ENCODE results near the gene FOXA3. TPM values are rescaled to one million over a fixed set of nuclear protein-coding genes. Genes with fewer than 3 reads are reported as not detected.

The FOXA3 gene
- total and polyA plus RNA-seq, 2 of the 4 experiments (the other 2 are of a cell fraction): not detected

DNA sequence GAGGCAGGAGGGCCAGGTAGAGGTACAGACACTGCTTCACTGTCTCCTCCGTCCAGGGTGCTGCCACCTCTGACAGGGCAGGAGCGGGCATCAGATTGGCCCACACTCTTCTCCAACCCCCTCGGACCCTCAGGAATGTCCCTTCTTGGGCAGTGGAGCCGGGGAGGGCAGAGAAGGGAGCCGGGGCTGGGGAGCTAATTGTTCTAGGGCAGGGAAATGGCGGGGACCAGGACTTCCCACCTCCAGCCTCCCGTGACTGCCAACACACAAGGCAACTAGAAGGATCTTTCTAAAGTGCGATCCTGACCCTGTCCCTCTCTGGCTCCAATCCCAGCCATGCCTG is 38.9 kb upstream of the FOXA3 start:
- 71% methylated on average over 1 of the region's 8 CpGs; no CpG with 5 or more reads in 1 of the 2 experiments for WGBS, 2 experiments (ENCODE audit: extremely low coverage in 2 of 2, insufficient read length in 1 of 2)
- Histone ChIP-seq H3K18ac (ENCODE audit: low read depth, low read length) (no peak overlapping the region), H4K5ac (ENCODE audit: low read depth, low read length) (no peak overlapping the region), H4K91ac (ENCODE audit: insufficient read depth, low read depth, low read length) (no peak overlapping the region), H3K23ac (ENCODE audit: low read depth, low read length) (no peak overlapping the region), H3K56ac (ENCODE audit: extremely low read depth, insufficient read depth, low read length) (no peak overlapping the region), H2BK15ac (ENCODE audit: low read depth, low read length) (no peak overlapping the region), H3K9ac (ENCODE audit: low read depth, low read length) (no peak overlapping the region), H4K8ac (ENCODE audit: low read depth in 2 of 2, low read length in 2 of 2) (no peak overlapping the region), H3K79me1 (ENCODE audit: low read depth in 1 of 2, low read length in 2 of 2) (no peaks in the 10 kb centered on the region; a peak in 1 of 4 replicates), H3K4me1 (ENCODE audit: control insufficient read depth, insufficient read depth, low read length) (no peaks in the 10 kb centered on the region), H2AK9ac (replicated peaks; ENCODE audit: low read depth, low read length, poor library complexity) (no peak overlapping the region), H3K4ac (ENCODE audit: low read depth, low read length) (no peak overlapping the region), H3K4me3 (ENCODE audit: insufficient read depth, low read depth, low read length) (no peak overlapping the region), H3K9me3 (ENCODE audit: control insufficient read depth, insufficient read depth, low read length) (no peaks in the 10 kb centered on the region), H2AFZ (replicated peaks; ENCODE audit: low read length, poor library complexity) (no peak overlapping the region), H3K4me2 (ENCODE audit: low read depth, low read length) (no peak overlapping the region), H3K27me3 (ENCODE audit: control insufficient read depth, insufficient read depth, low read length) (no peaks in the 10 kb centered on the region), H4K20me1 (ENCODE audit: insufficient read depth, low read length) (peaks cover 7% of the 10 kb centered on the region; the same call in 1 of the 2 replicates), H2BK5ac (ENCODE audit: low read depth, low read length, poor library complexity, severe bottlenecking) (no peak overlapping the region), H2BK120ac (ENCODE audit: low read depth, low read length) (no peak overlapping the region), H2BK20ac (ENCODE audit: low read depth, low read length) (no peak overlapping the region), H2AK5ac (ENCODE audit: low read depth, low read length) (no peak overlapping the region), H3K9me1 (ENCODE audit: insufficient read depth, low read length) (no peaks in the 10 kb centered on the region), H3K27ac (ENCODE audit: insufficient read depth, low read length) (no peak overlapping the region), H3K36me3 (ENCODE audit: control insufficient read depth, insufficient read depth, low read length) (peaks cover 90% of the 10 kb centered on the region), H3K14ac (replicated peaks; ENCODE audit: low read depth, low read length) (no peak overlapping the region)
- BruUV-seq (replicated peaks): no TSS peak
- intact Hi-C loops (cut with micrococcal nuclease): no loop called here
- in situ Hi-C loops (cut with MboI; ENCODE audit: low sequenced_read_pairs): no loop called here
- dilution Hi-C loops (cut with HindIII; ENCODE audit: low sequenced_read_pairs, unreplicated experiment): no loop called here
- no peak for TF ChIP-seq SMC3 (IDR thresholded peaks at IDR 0.05; ENCODE audit: low read depth, low read length)
- TF ChIP-seq CHD1 (IDR thresholded peaks at IDR 0.05; ENCODE audit: low read depth, low read length): no peak
- no peak for TF ChIP-seq MAZ (IDR thresholded peaks at IDR 0.05; ENCODE audit: borderline replicate concordance, low read depth, low read length)
- TF ChIP-seq POLR2A (IDR thresholded peaks at IDR 0.05; ENCODE audit: low read depth, low read length): no peak
- no peak for TF ChIP-seq CEBPB (IDR thresholded peaks at IDR 0.05; ENCODE audit: low read depth, low read length)
- TF ChIP-seq, protein P1, sequence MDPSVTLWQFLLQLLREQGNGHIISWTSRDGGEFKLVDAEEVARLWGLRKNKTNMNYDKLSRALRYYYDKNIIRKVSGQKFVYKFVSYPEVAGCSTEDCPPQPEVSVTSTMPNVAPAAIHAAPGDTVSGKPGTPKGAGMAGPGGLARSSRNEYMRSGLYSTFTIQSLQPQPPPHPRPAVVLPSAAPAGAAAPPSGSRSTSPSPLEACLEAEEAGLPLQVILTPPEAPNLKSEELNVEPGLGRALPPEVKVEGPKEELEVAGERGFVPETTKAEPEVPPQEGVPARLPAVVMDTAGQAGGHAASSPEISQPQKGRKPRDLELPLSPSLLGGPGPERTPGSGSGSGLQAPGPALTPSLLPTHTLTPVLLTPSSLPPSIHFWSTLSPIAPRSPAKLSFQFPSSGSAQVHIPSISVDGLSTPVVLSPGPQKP (IDR thresholded peaks at IDR 0.05; ENCODE audit: borderline replicate concordance, low read depth, low read length): no peak
- no peak for TF ChIP-seq BHLHE40 (IDR thresholded peaks at IDR 0.05; ENCODE audit: low read depth, low read length)
- no peak for TF ChIP-seq MXI1 (IDR thresholded peaks at IDR 0.05; ENCODE audit: borderline replicate concordance, low read depth, low read length)
- no peak for TF ChIP-seq MAFK (IDR thresholded peaks at IDR 0.05; ENCODE audit: low read depth, low read length)
- no peak for TF ChIP-seq FOS (IDR thresholded peaks at IDR 0.05; ENCODE audit: low read depth, low read length)
- no peak for TF ChIP-seq NFE2L2 (IDR thresholded peaks at IDR 0.05; ENCODE audit: low read depth, low read length)
- TF ChIP-seq, protein P2, sequence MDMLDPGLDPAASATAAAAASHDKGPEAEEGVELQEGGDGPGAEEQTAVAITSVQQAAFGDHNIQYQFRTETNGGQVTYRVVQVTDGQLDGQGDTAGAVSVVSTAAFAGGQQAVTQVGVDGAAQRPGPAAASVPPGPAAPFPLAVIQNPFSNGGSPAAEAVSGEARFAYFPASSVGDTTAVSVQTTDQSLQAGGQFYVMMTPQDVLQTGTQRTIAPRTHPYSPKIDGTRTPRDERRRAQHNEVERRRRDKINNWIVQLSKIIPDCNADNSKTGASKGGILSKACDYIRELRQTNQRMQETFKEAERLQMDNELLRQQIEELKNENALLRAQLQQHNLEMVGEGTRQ (IDR thresholded peaks at IDR 0.05; ENCODE audit: low read depth, low read length): no peak
- TF ChIP-seq, protein P3, sequence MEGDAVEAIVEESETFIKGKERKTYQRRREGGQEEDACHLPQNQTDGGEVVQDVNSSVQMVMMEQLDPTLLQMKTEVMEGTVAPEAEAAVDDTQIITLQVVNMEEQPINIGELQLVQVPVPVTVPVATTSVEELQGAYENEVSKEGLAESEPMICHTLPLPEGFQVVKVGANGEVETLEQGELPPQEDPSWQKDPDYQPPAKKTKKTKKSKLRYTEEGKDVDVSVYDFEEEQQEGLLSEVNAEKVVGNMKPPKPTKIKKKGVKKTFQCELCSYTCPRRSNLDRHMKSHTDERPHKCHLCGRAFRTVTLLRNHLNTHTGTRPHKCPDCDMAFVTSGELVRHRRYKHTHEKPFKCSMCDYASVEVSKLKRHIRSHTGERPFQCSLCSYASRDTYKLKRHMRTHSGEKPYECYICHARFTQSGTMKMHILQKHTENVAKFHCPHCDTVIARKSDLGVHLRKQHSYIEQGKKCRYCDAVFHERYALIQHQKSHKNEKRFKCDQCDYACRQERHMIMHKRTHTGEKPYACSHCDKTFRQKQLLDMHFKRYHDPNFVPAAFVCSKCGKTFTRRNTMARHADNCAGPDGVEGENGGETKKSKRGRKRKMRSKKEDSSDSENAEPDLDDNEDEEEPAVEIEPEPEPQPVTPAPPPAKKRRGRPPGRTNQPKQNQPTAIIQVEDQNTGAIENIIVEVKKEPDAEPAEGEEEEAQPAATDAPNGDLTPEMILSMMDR (conservative IDR thresholded peaks at IDR 0.05; ENCODE audit: low read depth, low read length): no peak
- no peak for TF ChIP-seq RFX5 (IDR thresholded peaks at IDR 0.05; ENCODE audit: low read depth, low read length)
- DNase-seq: no peak
- POLR2A ChIA-PET (ENCODE audit: unreplicated experiment): no interaction called here
- CTCF ChIA-PET: no interaction called here
- ATAC-seq (ENCODE audit: low read depth): no peak

All from IMR-90 (cell line).